ENCODE data around the gene E2F2. TPM values are rescaled to one million over a fixed set of nuclear protein-coding genes. Genes with fewer than 3 reads are reported as not detected.

The E2F2 gene
- total and polyA plus RNA-seq, 2 of the 13 experiments (the other 11 are each of a cell fraction or from before 2014, with no cell fraction given) = 0.65 to 6.6 TPM

- TF ChIP-seq, protein P1, sequence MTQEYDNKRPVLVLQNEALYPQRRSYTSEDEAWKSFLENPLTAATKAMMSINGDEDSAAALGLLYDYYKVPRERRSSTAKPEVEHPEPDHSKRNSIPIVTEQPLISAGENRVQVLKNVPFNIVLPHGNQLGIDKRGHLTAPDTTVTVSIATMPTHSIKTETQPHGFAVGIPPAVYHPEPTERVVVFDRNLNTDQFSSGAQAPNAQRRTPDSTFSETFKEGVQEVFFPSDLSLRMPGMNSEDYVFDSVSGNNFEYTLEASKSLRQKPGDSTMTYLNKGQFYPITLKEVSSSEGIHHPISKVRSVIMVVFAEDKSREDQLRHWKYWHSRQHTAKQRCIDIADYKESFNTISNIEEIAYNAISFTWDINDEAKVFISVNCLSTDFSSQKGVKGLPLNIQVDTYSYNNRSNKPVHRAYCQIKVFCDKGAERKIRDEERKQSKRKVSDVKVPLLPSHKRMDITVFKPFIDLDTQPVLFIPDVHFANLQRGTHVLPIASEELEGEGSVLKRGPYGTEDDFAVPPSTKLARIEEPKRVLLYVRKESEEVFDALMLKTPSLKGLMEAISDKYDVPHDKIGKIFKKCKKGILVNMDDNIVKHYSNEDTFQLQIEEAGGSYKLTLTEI (CRISPR knock-in tag; conservative IDR thresholded peaks at IDR 0.05) = no peak
- TF ChIP-seq, protein P2, sequence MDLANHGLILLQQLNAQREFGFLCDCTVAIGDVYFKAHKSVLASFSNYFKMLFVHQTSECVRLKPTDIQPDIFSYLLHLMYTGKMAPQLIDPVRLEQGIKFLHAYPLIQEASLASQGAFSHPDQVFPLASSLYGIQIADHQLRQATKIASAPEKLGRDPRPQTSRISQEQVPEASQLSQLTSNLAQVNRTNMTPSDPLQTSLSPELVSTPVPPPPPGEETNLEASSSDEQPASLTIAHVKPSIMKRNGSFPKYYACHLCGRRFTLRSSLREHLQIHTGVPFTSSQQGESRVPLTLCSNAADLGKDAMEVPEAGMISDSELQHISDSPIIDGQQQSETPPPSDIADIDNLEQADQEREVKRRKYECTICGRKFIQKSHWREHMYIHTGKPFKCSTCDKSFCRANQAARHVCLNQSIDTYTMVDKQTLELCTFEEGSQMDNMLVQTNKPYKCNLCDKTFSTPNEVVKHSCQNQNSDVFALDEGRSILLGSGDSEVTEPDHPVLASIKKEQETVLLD (CRISPR knock-in tag; IDR thresholded peaks at IDR 0.05; ENCODE audit: low read depth) = no peak
- TF ChIP-seq HNRNPL (IDR thresholded peaks at IDR 0.05; ENCODE audit: low read depth, low read length) (no peak), MIXL1 (CRISPR knock-in tag; IDR thresholded peaks at IDR 0.05) (no peak), MTF1 (CRISPR knock-in tag; IDR thresholded peaks at IDR 0.05) (peak; percentile 59; the same call in 1 of the 2 replicates), ZNF232 (CRISPR knock-in tag; IDR thresholded peaks at IDR 0.05; ENCODE audit: borderline replicate concordance) (peak; percentile 88), ZNF460 (CRISPR knock-in tag; IDR thresholded peaks at IDR 0.05; ENCODE audit: borderline replicate concordance) (no peak), NPAS2 (CRISPR knock-in tag; IDR thresholded peaks at IDR 0.05; ENCODE audit: borderline replicate concordance) (no peak), MYC (CRISPR knock-in tag; IDR thresholded peaks at IDR 0.05; ENCODE audit: borderline replicate concordance) (peak; percentile 52; the same call in 1 of the 2 replicates), MAFK (conservative IDR thresholded peaks at IDR 0.05 in 1 of 2, IDR thresholded peaks at IDR 0.05 in 1 of 2; ENCODE audit: low read length in 2 of 2) (no peak), DR1 (CRISPR knock-in tag; IDR thresholded peaks at IDR 0.05) (peak; percentile 100), HNF1A (IDR thresholded peaks at IDR 0.05; ENCODE audit: low read depth) (no peak), HNF1A (CRISPR knock-in tag; IDR thresholded peaks at IDR 0.05; ENCODE audit: borderline replicate concordance) (no peak), MIER3 (CRISPR knock-in tag; IDR thresholded peaks at IDR 0.05; ENCODE audit: borderline replicate concordance) (no peak), SNAPC4 (CRISPR knock-in tag; IDR thresholded peaks at IDR 0.05) (peak; percentile 98)
- TF ChIP-seq, protein P3, sequence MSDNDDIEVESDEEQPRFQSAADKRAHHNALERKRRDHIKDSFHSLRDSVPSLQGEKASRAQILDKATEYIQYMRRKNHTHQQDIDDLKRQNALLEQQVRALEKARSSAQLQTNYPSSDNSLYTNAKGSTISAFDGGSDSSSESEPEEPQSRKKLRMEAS (IDR thresholded peaks at IDR 0.05) = peak; percentile 65
Measured at GRCh38 chr1:23559136-23559984, 28.3 kb upstream of the E2F2 start, which contains the start of gene ID3 (continued).

All from HepG2 (cell line).